Measurements from ENCODE around the gene DKC1.

DKC1 gene

GRCh38 chrX:154737136-154737535 is 25.5 kb upstream of the DKC1 start:
- DNase-seq (ENCODE audit: low read depth) = no peak

DNA sequence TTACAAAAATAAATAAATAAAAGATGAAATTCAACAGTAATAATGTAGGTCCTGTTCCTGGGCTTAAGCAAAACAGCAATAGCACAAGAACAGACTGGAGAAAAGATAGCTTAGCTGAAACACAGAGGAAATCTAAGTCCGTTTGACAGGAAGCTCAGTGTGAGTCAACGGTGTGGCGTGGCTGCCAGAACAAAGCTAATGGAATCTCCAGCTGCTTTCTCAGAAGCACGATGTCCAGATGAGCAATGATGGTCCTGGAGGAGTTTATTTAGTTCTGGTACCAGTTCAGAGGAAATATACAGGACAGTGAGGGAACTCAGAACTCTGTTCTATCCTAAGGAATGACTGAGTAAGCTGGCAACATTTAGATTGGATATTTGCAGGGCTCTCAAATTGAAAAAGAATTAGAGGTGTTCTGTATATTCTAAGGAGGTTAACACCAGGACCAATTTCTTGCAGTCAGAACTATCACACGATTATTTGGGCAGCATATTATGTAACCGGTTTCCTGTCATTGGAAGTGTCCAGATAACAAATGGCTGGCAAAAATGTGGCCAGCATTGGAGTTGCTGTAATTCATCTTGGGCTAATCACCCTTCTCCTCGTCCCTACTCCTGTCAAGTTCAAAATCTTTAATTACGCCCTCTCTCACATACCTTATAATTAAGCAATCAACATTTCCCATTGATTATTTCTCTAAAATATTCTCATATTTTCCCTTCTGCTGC is 24.5 kb upstream of the DKC1 start:
- peak; percentile 83 for DNase-seq (ENCODE audit: low read depth)

GRCh38 chrX:154739952-154740465 is 22.7 kb upstream of the DKC1 start:
- DNase-seq (ENCODE audit: low read depth) = no peak

GRCh38 chrX:154742613-154743012 is 20.1 kb upstream of the DKC1 start:
- DNase-seq (ENCODE audit: low read depth) = no peak

DNA sequence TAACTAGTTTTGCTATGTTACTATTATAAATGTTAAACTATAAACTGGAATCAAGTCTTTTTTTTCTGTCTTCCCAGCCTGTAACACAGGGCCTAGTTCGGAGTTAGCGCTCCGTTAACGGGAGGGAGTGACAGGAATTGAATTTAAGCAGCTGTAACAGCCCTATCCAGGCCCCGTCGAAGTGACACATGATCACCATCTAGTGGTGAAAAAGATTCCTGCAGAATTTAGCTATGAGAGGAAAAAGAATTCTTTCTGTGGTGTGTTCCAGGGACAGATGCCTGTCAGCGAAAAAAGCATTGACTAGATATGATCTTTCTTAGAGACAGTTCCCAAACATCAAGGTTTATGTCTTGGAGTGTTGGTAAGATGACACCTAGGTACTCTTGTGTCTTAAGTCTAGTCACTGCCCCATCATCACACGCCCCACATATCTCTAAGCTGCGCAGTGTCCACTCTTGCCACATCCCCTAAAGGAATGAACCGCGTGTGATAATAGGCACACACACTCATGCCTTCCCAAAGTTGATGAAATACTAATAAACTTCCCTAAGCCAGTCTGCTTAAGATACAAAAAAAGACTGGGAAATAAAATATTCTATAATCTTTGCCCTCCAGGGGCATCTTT is 13.8 kb upstream of the DKC1 start:
- DNase-seq (ENCODE audit: low read depth) = peak; percentile 66

- DNase-seq (ENCODE audit: low read depth) = peak; percentile 3
Observed at GRCh38 chrX:154749856-154750255, 12.8 kb upstream of the DKC1 start.

DNA sequence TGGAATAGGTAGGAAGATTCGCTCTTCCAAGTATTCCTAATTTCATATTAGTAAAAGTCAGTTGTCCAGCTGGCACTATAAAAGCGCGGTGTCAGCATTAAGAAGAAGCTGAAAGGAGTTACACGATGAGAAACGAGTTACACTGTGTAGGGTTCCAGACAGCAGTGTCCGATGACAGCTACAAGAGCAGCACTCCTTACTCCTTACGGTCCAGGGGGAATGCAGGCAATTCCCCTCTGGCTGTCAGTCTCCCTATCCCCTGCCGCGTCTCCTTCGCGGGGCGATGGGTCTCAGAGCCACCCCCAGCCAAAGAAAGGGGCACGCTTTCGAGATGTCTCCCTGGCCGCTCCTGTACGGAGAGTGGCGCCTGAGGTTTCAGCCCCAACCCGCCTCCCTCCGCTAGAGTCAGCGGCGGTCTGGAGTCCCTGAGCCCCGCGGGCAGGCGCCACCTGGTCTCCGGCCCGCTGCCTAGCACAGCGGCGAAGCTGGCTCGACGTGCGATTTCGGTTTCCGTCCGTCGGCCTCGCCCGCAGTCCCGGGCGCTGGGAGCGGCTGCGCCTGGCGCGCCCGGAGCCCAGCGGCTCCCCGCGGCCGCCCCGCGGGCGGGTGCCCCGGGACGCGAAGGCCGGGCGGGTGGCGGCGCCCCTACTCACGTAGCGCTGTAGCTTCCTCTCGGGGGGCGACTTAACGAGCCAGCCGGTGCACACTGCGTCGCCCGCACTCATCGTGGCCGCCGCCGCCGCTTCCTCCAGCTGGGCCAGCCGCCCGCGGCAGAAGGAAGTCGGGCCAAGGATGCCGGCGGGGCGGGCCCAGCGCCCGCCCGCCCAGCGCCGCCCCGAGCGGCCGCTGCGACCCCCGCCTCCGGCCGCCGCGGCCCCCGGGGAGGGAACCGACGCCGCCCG is 12.1 kb upstream of the DKC1 start, which contains the start of gene GAB3:
Gene GAB3, minus strand, starts transcription at position 777 of the 902 bp plus-strand sequence. Its CDS starts 52 bp downstream, at position 725.
- peak; percentile 27 for DNase-seq (ENCODE audit: low read depth)

DNA sequence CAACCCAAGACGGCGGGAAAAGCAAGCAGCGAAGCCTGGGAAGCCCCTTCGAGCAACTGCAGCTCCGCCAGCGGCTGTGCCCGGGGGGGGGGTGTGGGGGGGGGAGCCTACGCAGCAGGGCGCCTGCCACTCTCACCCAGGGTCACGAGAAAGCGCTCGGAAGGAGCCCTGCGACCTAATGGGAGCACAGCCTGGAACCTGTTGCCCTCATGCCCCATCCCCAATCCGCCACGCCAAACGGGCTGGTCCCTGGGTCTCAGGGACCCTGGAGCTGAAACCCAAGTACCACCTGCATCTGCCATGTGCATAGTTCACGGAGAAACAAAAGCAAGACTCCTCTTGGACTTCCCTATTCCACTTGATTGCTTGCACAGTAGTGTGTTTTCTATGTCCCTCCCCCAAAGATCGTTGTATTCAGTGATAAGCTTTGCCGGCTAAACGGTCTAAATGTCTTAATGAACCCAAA is 11.4 kb upstream of the DKC1 start:
- no peak for DNase-seq (ENCODE audit: low read depth)

- DNase-seq (ENCODE audit: low read depth) = no peak
Observed at GRCh38 chrX:154751669-154752271, 10.9 kb upstream of the DKC1 start.

DNA sequence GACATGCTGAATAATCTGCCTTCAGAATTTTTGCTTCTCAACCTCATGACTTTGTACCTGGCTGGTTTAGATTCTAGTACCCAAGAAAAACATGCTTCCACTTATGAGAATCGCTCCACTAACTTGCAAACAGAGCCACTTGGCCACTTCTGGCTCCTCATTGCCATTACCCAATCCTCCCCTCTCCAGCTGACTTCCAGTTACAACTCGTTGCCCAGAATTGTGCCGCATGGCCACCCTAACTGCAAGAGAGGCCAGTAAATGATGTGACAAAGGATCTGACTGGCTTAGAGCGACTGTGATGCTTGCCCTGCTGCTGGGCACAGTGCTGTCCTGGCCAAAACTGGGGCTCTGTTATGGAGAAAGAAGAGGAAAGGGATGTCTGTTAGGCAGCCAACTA is 4.0 kb upstream of the DKC1 start:
- no peak for DNase-seq (ENCODE audit: low read depth)

GRCh38 chrX:154761977-154762536 is 607 bp upstream of the DKC1 start:
- DNase-seq (ENCODE audit: low read depth) = no peak

DNA sequence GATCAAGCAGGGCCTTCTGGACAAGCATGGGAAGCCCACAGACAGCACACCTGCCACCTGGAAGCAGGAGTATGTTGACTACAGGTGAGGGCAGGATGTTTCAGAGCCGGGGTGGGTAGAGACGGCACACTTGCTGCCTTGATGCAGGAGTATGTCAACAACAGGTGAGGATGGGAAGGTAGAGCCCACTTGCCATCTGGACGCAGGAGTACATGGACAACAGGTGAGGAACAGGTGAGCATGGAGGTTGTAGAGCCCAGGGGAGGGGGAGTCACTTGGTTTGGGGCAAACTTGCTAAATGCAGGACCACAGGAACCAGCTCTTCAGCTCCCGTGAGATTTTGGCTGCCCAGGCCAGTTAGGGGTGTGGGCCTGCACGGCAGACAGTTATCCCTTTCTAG is 12.0 kb downstream of the DKC1 start:
- DNase-seq (ENCODE audit: low read depth) = no peak

DNA sequence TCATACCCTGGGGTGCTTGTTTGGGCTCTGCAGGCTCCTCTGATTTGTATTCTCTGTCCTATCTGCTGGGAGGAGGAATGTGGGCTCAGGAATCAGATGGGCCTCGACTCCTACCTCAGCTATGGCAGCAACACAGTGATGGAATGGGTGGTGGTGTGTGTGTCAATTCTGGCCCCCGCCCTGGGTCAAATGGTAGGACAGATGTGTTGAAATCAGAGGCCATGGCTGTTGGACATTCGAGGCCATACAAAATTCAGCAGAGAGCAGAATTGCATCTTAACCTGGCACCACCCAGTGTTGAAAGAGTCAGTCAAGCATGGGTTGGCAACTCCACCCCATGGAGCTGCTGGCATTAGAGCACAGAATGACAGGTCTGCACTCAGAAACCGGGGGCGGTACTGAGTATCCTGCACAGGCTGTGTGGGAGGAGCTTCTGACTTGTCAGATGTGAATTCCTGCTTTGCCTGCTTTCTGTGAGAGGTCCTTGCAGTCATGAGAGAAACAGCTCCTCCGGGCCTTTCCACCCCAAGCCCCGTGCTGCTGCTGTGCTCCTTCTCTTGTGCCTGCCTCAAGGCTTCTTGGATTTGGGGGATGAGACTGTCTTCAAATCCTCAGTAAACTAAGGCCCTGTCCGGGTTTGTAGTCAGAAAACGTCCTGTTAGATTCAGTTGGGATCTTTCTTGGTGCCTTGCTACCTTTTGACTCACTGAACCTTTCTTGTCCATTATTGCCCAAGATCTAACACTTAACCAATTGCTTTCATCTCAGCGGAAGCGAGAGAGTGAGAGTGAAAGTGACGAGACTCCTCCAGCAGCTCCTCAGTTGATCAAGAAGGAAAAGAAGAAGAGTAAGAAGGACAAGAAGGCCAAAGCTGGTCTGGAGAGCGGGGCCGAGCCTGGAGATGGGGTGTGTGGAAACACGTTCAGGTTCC is 13.0 kb downstream of the DKC1 start:
- DNase-seq (ENCODE audit: low read depth) = no peak

GRCh38 chrX:154776753-154777152 is 14.1 kb downstream of the DKC1 start:
- no peak for DNase-seq (ENCODE audit: low read depth)

DNA sequence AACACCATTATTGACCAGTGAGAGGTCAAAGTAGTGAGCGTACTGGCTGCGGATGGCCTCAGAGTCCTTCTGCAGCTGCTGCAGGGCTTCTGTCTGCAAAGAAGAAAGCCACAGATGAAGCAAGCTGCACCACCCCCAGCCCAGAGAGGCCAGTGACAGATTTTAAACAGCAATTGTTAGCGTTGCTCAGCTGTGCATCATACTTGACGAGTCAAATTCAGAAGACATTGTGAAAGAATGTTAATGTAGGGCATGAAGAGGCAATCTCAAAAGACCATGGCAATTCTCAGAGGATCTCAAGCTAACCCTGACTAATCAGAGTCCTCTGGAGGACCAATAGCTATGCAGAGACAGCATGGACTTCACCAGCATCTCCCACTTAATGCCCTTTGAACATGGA is 16.6 kb downstream of the DKC1 start:
- peak; percentile 54 for DNase-seq (ENCODE audit: low read depth)

GRCh38 chrX:154780968-154781367 is 18.3 kb downstream of the DKC1 start:
- DNase-seq (ENCODE audit: low read depth) = no peak

DNA sequence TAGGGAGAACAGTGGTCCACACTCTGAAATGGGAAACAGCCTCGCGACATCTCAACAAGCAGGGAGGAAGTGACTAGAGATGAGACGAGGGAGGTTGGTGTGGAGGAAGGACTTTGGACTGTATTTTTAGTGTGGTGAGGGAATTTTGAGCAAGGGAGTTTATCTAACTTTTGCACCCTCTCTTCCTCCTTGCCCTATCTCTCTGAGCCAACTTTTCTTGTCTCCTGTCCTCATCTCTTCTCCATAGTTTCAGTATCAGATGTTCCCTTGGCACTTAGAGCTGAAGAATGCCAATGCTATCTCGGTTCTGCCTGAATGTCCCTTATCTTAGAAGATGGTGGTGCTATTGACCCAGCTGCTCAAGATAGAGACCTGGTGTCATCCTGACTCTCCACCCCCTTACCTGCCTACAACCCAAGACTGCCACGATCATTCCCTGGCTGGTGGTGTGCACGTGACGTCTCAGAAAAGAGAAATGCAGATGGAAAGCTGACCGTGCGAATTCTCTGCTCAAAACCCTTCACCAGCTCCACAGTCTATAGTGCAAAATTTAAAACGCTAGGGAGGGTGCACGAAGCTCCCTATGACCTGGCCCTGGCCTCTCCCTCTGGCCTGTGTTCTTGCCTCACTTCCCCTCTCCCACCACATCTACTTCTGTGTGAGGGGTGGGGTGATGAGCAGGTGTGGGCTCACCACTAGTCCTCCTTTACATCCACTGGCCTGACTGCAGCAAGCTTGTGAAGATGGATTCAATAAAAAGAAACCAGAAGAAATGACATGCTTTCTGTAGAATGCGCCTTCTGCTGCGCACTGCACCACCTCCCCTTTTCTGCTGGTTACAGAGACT is 21.7 kb downstream of the DKC1 start:
- no peak for DNase-seq (ENCODE audit: low read depth)

- DNase-seq (ENCODE audit: low read depth) = no peak
Observed at GRCh38 chrX:154785716-154786115, 23.1 kb downstream of the DKC1 start.

GRCh38 chrX:154791467-154791866 is 28.8 kb downstream of the DKC1 start:
- no peak for DNase-seq (ENCODE audit: low read depth)

- no peak for DNase-seq (ENCODE audit: low read depth)
Observed at GRCh38 chrX:154791939-154792338, 29.3 kb downstream of the DKC1 start.
